GM21576 (cell line): ENCODE data around the gene SH2D7.

Experiments used
- ATAC-seq: cut with Tn5 transposase; IDR thresholded peaks from one replicate; pipeline ENCODE4 v1.9.1; 2021; ENCODE audit warnings: mild to moderate bottlenecking, moderate library complexity; ENCODE audit not compliant: unreplicated experiment

Gene SH2D7

GRCh38 chr15:78060232-78060631, 32.1 kb upstream of the SH2D7 start:
- ATAC-seq = no peak

DNA sequence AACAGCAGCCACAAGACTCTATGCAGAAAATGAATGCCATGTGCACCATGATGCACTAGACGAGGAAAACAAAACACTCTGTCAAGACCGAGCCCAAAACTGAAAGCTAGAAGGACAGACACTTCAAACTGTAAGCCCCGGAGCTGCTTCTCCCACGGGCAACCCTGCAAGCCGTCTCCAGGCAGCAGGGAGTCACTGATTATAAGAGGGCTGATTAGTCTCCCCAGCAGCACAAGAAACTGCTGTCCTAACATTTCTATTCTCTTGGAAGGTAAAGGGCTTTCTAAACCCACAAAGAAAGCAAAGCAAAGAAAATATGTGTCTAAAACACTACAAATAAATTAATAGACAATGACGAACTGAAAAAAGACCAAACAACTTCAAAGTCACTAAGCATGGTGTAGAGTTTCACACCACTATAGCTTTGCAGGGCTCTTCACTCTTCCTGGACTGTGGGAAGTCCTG, 30.4 kb upstream of the SH2D7 start:
- no peak for ATAC-seq

DNA sequence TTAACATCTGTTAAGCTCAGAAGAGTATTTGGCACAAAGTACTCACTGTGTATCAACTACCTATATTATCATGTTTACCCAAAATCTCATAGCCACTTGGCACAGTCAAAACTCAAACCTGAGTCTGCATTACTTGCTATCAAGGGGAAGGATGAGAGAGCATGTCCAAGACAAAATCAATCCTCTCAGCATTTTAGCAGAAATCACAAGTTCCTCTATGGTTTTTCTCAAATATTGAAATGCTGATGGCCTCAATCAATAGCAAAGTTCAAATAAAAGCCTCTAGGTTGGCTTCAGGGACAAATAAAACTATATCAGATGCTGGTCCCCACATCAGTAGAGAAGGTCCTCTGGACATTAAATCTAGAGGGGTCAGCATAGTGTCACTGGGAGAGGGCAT, 29.1 kb upstream of the SH2D7 start:
- no peak for ATAC-seq

GRCh38 chr15:78063970-78064385, 28.4 kb upstream of the SH2D7 start:
- ATAC-seq = no peak

- no peak for ATAC-seq
Observed at GRCh38 chr15:78064544-78064943, 27.8 kb upstream of the SH2D7 start.

- ATAC-seq = no peak
Observed at GRCh38 chr15:78065284-78065872, 27.0 kb upstream of the SH2D7 start.

GRCh38 chr15:78065973-78066946, 26.1 kb upstream of the SH2D7 start:
- ATAC-seq = peak; percentile 44

GRCh38 chr15:78067328-78068228, 24.8 kb upstream of the SH2D7 start:
- ATAC-seq = no peak

DNA sequence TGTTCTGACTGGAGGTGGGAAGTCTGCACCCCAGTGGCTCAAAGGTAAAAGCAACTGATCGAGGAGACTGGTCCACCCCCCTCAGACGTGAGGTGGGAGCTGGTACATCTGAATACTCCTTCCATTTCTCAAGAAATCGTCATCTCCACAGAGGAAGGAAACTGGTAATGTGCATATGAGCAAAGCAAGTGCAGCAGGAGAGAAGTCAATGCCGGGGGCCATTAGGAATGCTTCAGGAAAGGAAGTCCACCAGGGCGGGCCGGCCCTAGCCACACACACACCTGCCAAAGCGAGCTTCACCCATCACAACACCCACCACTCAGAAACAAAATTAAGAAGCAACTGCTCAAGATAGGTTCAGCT, 23.3 kb upstream of the SH2D7 start:
- peak; percentile 8 for ATAC-seq

GRCh38 chr15:78069462-78070029, 22.8 kb upstream of the SH2D7 start:
- ATAC-seq = no peak

GRCh38 chr15:78070049-78070700, 22.2 kb upstream of the SH2D7 start:
- no peak for ATAC-seq

DNA sequence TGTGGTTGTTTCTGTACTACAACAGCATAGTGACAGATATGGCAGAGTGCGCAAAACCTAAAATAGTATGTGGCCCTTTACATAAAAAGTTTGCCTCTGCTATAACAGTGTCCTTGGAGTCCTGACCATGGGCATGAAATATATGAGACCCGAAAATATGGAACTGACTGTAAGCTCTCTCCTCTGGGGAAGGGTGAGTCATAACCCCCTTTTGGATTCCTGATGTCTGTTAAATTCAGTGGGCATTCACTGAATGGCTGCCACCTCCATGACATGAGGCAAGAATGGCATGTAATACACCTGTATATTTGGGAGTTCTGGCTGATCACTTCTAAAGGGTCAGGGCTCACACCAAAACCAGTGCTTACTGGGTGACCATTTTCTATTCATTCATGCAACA, 21.0 kb upstream of the SH2D7 start:
- no peak for ATAC-seq

DNA sequence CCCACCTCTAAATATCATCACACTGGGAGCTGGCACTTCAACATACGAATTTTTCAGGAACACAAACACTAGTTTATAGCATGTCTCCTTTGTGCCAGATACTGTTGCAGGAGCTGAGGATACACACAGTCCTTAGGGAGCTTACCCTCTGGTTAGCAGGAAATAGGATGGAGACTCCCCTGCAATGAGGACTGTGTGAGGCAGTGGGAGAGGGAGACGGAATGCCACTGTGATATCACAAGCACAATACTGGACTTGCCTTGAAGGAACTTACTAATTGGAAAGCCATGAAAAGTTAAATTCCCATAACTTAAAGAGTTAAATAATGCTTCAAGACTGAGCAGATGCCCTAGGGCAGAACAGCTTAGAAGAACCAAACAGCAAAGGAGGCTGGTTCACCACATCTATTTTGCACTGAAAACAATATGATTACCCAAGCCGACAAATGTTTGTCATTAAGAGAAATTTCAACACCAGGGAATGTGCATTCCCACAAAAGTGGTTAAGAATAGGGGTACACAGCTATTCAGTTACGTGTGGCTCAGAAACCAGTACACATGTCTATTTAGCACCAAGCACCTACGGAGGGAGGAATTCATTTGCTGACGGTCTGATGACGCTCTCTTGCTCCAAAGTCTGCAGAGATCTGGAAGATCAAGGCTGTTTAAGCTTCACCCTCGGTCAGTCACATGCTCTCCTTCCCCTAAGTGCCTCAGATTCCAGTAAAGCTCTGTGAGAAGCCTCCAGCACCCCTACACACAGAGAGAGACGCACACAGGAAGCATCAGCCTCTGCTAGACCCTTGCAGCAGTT, 20.1 kb upstream of the SH2D7 start:
- no peak for ATAC-seq

- no peak for ATAC-seq
Observed at GRCh38 chr15:78073046-78073787, 19.1 kb upstream of the SH2D7 start.

DNA sequence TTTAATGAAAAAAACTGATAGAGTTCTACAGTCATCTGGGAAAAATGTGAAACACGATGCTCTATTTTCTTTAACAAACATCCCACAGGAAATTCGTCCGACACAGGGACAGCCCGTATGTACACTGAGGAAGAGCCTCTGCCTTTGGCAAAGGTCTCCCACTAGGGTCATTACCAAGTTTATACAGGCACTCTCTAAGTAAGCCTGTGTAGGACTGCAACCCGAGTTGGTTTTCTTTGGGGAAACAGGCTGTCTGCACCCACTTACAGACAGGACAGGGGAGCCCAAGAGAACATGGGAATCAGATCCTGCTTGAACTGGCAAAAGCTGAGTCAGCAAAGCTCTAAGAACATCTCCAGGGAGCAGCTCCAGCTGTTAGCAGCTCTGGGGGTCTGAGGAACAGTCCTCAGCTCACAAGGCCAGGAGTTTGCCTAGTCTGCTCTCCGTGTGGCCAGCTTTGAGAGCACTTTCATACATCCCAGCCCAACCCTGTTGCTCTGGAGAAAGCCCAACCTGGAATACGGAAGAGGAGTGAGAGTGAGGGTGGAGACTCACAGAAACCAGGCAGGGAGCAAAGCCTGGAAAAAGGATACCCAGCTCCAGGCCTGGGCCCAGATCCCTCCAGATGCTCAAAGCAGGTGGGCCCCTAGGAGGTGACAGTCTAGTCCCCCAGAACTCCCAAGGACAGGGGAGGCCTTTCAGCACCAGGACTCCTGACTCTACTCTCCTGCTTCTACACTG, 16.7 kb upstream of the SH2D7 start:
- no peak for ATAC-seq

DNA sequence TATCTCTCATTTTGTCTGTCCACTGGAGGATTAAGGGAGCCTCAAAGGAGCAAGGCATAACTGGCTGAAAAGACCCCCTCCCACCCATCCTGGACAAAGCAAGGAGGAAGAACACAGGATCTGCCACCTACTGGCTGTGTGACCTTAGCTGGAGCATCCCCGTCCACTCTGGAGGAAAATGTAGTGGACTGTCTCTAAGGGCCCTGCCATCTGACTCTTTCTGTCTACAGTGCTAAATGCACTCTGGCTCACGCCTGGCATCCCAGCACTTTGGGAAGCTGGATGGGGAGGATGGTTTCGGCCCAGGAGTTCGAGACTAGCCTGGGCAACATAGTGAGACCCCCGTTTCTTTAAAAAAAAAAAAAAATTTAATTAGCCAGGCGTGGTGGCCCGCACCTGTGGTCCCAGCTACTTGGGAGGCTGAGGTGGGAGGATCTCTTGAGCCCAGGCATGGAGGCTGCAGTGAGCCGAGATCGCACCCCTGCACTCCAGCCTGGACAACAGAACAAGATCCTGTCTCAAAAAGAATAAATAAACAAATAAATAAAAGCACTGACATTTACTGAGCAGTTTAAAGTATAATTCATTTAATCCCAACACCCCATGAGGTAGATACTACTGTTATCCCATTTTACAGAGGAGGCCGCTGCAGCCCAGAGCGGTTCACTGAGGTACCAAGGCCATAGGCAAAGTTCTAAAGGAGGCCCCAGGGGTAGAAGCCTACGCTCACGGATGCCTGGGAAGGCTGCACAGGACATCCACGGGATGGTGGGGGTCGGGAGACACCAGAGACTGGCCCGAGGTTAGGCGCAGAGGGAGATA, 15.9 kb upstream of the SH2D7 start:
- ATAC-seq = no peak
